ENCODE measurements around the gene TM4SF1.

- TF ChIP-seq POLR2A (IDR thresholded peaks at IDR 0.05): no peak
- no peak for TF ChIP-seq CTCF (IDR thresholded peaks at IDR 0.05)
- TF ChIP-seq POLR2AphosphoS5 (IDR thresholded peaks at IDR 0.05): peak in 1 of 3 donors; percentile 6
- no peak for TF ChIP-seq EP300 (IDR thresholded peaks at IDR 0.05)
Measured at GRCh38 chr3:149377408-149378364, at the start of gene TM4SF1.

All from suprapubic skin (tissue), 4 donors.